ENCODE data around the gene GPR179.

DNA sequence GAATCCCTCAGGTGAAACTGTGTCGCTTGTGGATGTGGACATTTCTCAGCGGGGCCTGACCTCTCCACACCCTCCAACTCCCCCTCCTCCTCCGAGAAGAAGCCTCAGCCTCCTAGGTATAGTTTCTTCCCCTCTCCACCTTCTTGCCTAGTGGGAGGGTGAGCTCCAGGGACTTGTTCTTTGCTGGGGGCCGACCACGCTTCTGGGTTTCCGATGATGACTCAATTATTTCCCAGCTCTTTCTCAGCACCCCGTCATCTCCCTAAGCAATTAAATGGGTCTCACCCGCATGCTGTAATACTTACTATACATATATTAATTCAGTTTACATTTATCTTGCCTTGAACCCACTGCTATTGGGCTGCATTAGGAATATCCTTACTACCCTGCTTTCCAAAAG, 21.0 kb upstream of the GPR179 start:
- TF ChIP-seq, protein P1, sequence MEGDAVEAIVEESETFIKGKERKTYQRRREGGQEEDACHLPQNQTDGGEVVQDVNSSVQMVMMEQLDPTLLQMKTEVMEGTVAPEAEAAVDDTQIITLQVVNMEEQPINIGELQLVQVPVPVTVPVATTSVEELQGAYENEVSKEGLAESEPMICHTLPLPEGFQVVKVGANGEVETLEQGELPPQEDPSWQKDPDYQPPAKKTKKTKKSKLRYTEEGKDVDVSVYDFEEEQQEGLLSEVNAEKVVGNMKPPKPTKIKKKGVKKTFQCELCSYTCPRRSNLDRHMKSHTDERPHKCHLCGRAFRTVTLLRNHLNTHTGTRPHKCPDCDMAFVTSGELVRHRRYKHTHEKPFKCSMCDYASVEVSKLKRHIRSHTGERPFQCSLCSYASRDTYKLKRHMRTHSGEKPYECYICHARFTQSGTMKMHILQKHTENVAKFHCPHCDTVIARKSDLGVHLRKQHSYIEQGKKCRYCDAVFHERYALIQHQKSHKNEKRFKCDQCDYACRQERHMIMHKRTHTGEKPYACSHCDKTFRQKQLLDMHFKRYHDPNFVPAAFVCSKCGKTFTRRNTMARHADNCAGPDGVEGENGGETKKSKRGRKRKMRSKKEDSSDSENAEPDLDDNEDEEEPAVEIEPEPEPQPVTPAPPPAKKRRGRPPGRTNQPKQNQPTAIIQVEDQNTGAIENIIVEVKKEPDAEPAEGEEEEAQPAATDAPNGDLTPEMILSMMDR (IDR thresholded peaks at IDR 0.05) = no peak
- TF ChIP-seq POLR2A (IDR thresholded peaks at IDR 0.05) = no peak

All from vagina (tissue), 2 donors.